Measurements from ENCODE around the gene GET3. TPM values are rescaled to one million over a fixed set of nuclear protein-coding genes. Genes with fewer than 3 reads are reported as not detected.
A peak's percentile ranks its signal among the peaks of the same experiment; 100 is the strongest.

Gene GET3
- total RNA-seq, 1 donor from 2014 or later = 55.6 TPM

DNA sequence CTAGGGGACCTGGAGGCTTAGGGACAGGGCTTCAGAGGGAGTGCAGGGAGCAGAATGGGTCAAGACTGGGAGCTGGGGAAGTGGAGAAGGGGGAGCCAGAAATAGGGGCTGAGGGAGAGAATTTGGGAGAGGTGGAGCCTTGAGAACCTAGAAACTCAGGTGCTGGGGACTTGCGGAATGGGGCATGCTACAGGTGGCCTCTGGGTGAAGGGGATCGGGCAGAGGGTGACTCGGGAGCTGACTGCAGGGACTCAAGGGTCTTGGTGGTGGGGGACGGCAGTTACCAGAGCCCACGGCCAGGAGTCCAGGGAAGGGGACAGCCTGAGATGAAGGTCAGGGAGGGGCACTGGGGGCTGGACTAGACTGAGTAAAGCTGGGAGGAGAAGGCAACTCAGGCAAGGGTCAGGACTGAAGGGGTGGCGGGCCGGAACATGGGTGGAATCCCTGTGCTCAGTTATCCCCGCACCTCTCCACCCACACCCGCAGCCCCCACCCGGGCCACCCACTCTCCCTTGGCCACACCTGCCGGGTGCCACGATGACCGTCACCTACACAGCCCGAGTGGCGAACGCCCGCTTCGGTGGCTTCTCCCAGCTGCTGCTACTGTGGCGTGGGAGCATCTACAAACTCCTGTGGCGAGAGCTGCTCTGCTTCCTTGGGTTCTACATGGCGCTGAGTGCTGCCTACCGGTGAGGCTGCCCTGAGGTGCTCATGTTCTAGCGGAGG, 14.9 kb downstream of the GET3 start:
- no peak for DNase-seq (ENCODE audit: low spot score)

DNA sequence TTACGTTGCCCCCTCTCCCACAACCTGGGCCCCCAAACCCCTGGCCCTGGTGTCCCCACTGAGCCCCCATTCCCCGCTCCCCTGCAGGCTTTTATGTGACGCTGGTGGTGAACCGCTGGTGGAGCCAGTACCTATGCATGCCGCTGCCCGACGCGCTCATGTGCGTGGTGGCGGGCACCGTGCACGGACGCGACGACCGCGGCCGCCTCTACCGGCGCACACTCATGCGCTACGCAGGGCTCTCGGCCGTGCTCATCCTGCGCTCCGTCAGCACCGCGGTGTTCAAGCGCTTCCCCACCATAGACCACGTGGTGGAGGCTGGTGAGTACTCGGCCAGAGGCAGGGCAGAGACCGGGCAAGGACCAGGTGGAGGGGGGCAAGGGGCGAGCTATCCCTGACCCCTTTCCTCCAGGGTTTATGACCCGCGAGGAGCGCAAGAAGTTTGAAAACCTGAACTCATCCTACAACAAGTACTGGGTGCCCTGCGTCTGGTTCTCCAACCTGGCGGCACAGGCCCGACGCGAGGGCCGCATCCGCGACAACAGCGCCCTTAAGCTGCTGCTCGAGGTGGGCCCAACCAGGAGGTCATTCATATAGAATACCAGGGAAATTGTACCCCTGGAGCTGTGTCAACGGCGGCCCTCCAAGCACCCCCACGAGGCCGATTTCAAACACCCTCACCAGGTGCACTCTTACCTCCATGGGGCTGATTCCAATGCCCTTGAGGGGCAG, 17.3 kb downstream of the GET3 start:
- no peak for DNase-seq (ENCODE audit: low spot score)

DNA sequence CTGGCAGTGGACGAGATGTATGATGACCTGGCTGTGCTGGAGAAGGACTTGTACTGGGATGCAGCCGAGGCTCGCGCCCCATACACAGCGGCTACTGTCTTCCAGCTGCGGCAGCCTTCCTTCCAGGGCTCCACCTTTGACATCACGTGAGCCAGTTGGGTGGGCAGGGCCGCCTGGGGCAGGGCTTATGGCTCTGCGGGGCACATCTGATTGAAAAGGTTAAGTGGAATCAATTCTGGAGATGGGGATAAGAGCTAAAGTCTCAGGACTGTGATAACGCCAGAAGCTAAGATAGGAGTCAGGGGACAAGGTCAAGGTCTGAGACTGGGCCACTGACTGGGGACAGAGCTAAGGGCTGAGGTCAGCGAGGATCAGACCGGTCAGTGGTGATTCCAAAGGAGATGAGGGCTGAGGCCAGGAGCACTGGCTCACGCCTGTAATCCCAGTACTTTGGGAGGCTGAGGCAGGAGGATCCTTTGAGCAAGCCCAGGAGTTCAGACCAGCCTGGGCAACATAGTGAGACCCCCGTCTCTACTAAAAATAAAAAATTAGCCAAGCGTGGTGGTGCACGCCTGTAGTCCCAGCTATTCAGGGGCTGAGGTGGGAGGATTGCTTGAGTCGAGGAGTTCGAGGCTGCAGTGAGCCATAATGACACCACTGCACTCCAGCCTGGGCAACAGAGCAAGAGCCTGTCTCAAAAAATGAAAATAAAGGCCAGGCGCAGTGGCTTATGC, 19.0 kb downstream of the GET3 start:
- no peak for DNase-seq (ENCODE audit: low spot score)

DNA sequence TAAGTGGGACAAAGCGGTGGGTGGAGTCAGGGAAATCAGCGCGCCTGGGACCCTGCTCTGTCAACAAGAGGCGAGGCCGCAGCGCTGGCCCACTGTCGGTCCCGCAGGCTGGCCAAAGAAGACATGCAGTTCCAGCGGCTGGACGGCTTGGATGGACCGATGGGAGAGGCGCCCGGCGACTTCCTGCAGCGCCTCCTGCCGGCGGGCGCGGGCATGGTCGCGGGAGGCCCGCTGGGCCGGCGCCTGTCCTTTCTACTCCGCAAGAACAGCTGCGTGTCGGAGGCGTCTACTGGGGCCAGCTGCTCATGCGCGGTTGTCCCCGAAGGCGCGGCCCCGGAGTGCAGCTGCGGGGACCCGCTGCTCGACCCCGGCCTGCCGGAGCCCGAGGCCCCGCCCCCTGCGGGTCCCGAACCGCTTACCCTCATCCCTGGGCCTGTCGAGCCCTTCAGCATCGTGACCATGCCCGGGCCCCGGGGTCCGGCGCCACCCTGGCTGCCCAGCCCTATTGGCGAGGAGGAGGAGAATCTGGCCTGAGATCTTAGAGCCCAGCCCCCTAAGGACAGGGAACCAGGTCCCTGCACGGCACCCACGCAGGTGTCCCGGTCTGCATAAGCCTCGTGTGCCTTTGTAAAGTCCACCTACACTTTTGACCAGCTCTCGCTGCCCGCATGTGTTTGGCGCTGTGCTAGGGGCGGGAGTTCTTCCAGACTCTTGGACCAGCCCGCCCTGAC, 20.4 kb downstream of the GET3 start:
- no peak for DNase-seq (ENCODE audit: low spot score)

DNA sequence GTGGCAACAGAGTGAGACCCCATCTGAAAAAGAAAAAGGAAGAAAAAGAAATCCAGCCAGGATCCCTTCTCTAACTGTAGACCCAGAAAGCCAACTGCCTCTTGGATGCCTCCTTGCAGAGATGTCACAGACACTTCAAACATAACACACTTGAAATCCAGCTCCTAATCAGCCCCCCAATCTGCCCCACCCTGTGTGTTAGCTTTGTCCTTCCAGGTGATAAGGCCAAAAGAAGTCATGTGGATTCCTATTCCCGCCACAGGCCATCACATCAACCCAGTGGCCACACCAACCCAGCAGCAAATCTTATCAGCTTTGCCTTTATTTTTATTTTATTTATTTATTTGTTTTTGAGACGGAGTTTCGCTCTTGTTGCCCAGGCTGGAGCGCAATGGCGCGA, 22.4 kb downstream of the GET3 start:
- DNase-seq (ENCODE audit: low spot score) = no peak

DNA sequence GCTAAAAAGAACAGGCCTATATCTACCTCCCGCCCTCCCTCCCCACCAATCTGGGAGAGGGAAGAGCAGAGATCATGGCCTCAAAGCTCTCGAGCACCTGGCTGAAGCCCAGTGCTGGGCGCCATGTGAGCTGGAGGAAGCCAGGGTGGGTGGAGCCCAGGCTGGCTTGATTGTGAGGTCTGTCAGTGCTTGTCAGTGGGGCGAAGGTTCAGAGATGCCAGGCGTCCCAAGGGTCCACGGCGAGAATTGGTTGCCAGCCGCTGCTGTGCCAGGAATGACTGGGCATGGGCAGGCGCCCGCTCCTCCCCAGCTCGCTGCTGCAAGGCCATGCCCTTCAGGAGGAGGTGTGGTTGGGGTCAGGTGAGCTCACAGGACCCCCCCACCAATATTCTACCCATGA, 25.8 kb downstream of the GET3 start:
- no peak for DNase-seq (ENCODE audit: low spot score)

DNA sequence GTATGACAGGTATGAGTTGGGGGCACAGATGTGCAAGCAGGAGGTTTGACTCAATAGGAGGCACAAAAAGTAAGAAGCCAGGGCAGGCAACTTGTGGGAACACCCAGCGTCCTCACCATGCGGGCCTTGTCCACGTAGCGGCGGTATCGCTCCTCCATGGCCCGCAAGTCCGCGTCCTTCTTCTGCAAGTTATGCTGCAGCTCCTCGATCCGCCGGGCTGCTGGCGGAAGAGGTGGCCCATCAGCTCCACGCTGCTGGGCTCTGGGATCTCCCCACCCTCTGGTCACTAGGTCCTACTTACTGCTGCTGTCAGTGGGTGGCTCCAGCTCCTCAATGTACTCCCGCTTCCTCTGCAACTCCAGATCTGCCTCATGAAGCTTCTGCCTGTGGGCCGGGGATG, 27.4 kb downstream of the GET3 start:
- DNase-seq (ENCODE audit: low spot score) = no peak

DNA sequence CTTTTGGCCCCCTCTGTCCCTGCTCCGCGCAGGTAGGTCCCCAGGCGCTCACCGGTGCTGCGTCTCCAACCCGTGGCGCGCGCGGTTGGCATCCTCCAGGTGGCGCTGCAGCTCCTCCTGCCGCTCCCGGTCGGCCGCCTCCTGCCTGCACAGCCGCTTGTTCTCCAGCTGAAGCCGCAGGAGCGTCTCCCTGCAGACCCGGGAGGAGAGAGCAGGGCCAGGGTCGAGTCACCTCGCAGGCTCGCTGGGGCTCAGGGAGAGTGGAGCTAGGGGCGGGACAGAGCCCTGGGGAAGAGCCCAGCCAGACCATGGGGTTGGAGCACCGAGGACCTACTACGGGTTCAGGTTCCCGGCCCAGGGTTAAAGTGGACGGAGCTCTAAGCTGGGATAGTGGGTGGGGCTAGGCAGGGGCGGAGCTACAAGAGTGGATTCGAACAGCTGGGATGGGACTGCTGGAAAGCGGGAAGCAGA, 28.8 kb downstream of the GET3 start:
- peak; percentile 82 for DNase-seq (ENCODE audit: low spot score)

DNA sequence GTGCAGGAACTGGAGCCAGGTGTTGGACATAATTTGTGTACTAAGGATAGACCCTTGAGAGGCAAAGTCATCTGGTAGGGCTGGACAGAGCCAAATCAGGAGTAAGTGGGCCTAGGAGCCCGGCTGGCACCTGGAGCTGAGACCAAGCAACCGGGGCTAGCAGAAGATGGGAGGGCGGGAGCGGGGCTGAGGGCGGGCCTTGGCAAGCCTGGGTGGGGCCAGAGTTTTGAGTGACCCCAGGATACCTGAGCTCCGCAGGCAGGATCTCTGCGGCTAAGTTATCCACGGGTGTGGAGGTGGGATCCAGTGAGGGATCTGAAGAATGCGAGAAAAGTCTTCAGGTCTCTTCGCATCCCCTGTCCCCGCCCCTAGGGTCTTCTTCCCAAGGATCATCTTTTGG, 29.9 kb downstream of the GET3 start:
- no peak for DNase-seq (ENCODE audit: low spot score)

DNA sequence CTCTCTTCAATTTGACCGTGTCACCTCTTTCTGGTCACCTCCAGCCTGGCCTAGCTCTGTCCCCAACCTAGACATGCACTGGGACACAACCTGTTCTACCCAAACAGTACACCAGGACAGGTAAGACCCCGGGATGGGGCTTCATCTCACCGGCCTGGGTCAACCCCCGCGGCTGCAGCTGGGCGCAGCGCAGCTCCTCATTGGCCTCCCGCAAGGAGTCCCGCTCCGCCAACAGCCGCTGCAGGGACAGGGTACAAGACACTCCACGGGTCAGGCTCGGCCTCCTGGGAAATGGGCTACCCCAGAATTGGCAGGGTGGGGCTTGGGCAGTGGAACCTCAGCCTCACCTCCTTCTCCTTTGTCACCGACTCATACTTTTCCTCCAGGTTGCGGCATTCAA, 30.4 kb downstream of the GET3 start:
- no peak for DNase-seq (ENCODE audit: low spot score)

DNA sequence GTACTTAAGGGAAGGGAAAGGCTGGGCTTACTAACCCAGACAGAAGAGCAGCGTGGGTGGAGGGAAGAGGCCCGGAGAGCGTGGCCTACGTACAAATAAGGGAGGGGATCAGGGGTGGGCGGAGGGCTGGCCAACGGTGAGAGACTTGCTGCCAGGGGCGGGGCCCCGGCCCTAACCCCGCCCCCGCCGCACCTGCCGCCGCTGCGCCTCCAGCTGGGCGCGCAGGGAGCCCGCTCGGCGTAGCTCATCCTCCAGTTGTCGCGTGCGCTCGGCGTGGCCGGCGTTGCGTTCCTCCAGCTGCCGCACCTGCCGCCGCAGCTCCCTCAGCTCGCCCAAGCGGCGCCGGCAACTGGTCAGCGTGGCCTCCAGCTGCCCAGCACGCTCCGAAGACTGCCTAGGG, 32.4 kb downstream of the GET3 start:
- no peak for DNase-seq (ENCODE audit: low spot score)

DNA sequence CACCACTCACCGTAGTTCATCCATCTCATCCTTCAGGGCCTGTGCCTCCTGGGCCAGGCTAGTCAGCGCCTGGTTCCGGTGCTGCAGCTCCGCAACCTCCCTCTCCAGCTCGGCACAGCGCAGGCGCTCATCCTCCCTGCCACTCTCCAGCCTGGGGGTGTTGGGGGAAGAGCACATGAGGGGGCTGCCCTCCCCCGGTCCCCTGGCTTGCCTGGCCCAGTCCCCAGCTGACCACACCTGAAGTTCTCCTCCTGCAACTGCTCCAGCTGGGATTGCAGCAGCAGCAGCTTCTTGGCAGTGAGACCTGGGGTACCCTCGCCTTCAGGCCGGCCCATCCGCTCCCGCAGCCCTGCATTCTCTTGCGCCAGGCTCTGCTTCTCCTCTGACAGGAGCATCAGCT, 33.6 kb downstream of the GET3 start:
- DNase-seq (ENCODE audit: low spot score) = no peak

DNA sequence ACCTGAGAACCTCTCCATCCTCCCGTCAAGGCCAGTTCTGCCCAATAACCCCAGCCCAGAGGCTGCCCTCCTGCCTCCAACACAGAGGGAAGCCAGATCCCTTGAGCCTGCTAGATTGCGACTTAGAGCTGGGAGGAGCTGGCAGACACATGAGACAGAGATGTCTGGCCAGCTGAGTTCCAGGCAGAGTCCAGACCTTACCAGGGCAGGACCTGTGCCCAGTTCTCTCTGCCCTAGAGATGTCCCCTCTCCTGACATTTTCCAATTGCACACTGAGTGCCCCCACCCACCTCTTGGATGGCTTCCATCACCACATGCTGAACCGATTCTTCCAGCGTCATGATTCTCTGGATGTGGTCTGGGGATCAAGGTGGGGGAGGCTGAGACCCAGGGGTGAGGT, 35.0 kb downstream of the GET3 start:
- no peak for DNase-seq (ENCODE audit: low spot score)

DNA sequence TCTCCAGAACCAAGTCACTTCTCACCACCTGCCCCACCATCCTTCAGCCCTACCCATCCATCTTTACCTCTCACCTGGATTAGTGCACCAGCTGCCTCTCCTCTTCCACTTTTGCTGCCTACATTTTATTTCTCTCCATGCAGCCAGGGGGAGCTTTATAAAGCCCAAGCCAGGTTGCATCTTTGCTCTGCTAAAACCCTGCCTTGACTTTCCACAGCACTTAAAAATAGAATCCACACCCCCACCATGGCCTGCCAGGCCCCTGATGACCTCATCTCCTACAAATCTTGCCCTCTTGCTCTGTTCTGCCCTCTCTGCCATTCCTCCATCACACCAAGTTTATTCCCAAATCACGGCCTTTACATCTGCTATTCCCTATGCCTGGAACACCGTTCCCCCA, 36.3 kb downstream of the GET3 start:
- DNase-seq (ENCODE audit: low spot score) = no peak

DNA sequence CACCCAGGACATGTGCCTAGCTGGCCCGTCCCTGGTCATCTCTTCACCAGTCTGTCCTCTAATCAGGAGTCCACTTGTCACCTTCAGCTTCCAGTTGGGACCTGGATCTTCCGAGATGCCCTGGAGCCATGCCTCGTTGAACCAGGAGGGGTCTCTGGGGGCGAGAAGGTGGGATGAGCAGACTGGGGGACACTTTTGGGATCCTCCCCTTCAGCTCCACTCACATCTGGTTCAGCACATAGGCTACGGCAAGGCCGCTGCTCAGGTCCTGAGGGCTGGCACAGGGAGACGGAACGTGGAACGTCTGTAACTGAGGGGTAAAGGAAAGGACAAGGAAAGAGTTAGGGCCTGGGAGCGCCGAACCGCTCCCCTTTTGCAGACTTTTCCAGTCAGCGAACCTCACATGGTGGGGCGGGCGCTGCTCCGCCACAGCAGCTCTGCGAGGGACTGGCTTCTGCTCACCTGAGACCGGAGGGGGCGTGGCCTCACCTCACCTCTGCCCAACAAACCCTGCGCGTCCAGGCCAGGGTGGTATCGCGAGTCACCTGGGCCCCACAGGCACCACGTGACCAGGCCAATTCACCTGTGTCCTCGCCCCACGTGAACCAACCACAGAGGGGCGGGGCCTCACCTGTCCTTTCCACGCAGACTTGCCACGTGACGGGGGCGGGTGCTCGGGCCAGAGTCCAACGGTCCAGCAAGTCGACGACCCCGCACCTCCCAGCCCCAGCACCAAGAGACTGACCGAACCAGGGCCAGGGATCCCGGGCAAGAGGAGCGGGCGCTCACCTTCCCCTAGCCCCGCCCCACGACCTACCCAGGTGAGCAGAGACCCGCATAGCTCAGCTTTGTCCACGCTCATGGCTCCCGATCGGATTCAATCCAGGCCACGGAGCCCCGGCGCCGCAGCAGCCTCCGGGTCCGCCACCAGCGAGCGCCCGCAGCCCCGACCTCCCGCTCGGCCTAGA, 37.6 kb downstream of the GET3 start, which contains the start of gene HOOK2:
TSS of gene HOOK2 (minus strand) at position 965 of the 968 bp plus-strand sequence. CDS start at position 862, 103 bp downstream.
- DNase-seq (ENCODE audit: low spot score) = peak; percentile 96

DNA sequence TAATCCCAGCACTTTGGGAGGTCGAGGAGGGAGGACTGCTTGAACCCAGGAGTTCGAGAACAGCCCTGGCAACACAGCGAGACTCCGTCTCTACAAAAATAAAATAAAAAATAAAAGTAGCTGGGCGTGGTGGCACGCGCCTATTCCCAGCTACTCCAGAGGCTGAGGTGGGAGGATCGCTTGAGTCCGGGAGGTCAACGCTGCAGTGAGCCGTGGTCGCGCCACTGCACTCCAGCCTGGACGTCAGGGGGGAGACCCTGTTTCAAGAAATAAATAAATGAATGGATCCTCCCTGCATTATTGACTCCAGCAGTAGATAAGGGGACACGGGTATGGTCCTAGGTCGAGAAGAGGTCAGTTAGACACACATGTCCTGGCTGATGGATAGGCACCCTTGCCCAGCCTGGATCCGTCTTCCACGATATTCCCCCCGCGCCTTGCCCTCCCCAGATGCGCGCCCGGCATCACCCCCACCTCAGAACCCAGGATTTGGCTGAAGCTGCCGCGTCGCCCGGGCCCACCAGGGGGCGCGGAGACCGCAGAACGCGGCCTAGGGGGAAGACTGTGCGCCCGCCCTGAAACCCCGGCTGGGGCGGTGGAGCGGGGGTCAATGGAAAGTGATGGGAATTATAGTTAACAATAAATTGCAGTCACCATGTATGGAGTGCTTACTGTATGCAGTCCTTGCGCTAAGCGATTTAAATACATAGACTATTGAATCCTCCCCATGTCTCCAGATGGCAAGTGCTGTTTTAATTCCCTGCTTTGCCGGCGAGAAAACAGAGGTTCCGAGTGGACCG, 40.1 kb downstream of the GET3 start:
- peak; percentile 86 for DNase-seq (ENCODE audit: low spot score)

DNA sequence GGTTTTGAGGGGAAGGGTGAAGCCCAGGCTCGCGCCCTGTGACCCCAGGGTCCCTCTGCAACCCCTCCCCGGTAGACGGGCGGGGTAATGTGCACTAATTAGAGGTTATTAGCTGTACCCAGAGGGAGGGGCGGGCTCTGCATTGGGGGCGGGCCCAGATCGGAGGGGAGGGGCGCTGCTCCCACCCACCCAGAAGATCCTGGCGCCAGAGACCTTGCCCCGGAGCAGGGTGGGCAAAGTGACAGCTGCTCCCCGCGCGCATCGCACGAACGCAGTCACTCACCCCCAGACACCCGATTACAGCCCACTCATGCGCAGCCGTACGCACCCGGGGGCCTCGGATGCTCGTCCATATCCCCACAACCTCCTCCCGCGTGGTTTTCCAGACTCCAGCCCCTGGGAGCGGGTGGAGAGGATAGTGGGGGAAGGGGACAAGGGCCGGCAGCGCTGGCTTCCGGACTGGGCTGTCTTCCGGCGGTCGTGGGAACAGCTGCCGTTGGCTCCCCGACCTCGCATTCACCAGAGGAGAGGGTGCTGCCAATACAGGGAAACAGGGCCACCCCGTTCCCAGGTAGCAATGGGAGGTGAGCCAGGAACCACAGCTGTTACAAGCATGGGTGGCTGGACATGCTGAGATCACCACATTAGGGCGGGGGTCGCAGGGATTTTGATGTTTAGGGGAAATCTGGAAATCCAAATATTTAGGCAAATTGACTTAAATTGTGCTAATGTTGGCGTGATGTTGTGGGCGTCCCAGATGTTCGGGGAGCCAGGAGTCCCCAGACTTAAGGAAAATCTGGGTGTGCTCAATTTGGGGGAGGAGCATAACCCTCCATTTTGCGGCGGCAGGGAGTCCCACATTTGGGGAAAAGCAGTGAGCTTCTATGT, 41.0 kb downstream of the GET3 start:
- peak; percentile 83 for DNase-seq (ENCODE audit: low spot score)

DNA sequence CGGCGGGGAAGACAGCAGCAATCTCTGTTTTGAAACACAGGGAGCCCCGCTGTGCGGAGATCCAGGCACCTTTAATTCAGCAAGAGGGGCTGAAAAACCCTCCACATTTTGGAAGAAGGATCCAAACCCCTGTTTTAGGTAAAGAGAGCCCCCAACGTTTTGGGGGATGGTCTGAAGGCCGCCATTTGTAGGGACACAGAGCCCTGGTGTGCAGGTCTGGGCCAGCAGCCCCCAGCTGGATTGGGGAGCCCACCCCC, 41.5 kb downstream of the GET3 start:
- no peak for DNase-seq (ENCODE audit: low spot score)

All from ureter (tissue), 1 donor.